Suprapubic skin (tissue), 4 donors: ENCODE data around the gene BRPF3. TPM values are rescaled to one million over a fixed set of nuclear protein-coding genes. Genes with fewer than 3 reads are reported as not detected.

Experiments
- DNase-seq, 2 donors: peaks; one replicate each; pipeline ENCODE4 v3.0.0-alpha.2; 2019; ENCODE audit warnings: low spot score in 2 of 2
- H3K27ac ChIP-seq: fragments of 200-600 bp; sonication (generic); one replicate; pipeline ENCODE4 v1.5.1; 2019
- H3K27me3 ChIP-seq: fragments of 200-600 bp; sonication (generic); one replicate; pipeline ENCODE4 v1.5.1; 2019
- H3K36me3 ChIP-seq: fragments of 200-600 bp; sonication (generic); one replicate; pipeline ENCODE4 v1.5.1; 2019
- H3K4me1 ChIP-seq: fragments of 200-600 bp; sonication (generic); one replicate; pipeline ENCODE4 v1.5.1; 2019
- H3K4me3 ChIP-seq: fragments of 200-600 bp; sonication (generic); one replicate; pipeline ENCODE4 v1.5.1; 2019; ENCODE audit warnings: mild to moderate bottlenecking
- H3K9me3 ChIP-seq: fragments of 200-600 bp; sonication (generic); one replicate; pipeline ENCODE4 v1.5.1; 2019
- EP300 ChIP-seq: sonication (generic); formaldehyde crosslinking; IDR thresholded peaks from one replicate; pipeline ENCODE4 v1.6.1; 2017; ENCODE audit warnings: antibody characterized with exemption
- POLR2A ChIP-seq, 2 donors: fragments of 450-650 bp; IDR thresholded peaks; one replicate each; pipeline ENCODE4 v1.6.1; 2017; ENCODE audit warnings: antibody characterized with exemption in 2 of 2, mild to moderate bottlenecking in 2 of 2, moderate library complexity in 2 of 2
- POLR2AphosphoS5 ChIP-seq, 3 donors: sonication (generic); formaldehyde crosslinking; IDR thresholded peaks; one replicate each; pipeline ENCODE4 v1.6.1; 2017; ENCODE audit warnings: antibody characterized with exemption in 3 of 3
- WGBS: methylation state at CpG from one replicate; pipeline ENCODE4 v1.1.5; 2018; 5-methylcytosine and 5-hydroxymethylcytosine counted together
- total RNA-seq, 4 donors: library from RNA; depleted of rRNA; stranded (reverse); fragments of >200 nt; gene quantifications; one replicate each; pipeline ENCODE4 v1.1.0, GENCODE V29; 2016
- TF ChIP-seq, protein P1 (sequence below), 2 donors: fragments of 200-600 bp in 1 of 2; fragments of 450-650 bp in 1 of 2; sonication (generic) in 1 of 2; IDR thresholded peaks; one replicate each; pipeline ENCODE4 v1.5.1; 2016 to 2019; ENCODE audit warnings: antibody characterized with exemption in 2 of 2, mild to moderate bottlenecking in 1 of 2, moderate library complexity in 1 of 2

BRPF3 gene
- total RNA-seq, 4 donors from 2014 or later: 19.3 to 28.5 (median 20.5) TPM

GRCh38 chr6:36241728-36242127 lies 45.2 kb downstream of the BRPF3 start:
- TF ChIP-seq, protein P1, sequence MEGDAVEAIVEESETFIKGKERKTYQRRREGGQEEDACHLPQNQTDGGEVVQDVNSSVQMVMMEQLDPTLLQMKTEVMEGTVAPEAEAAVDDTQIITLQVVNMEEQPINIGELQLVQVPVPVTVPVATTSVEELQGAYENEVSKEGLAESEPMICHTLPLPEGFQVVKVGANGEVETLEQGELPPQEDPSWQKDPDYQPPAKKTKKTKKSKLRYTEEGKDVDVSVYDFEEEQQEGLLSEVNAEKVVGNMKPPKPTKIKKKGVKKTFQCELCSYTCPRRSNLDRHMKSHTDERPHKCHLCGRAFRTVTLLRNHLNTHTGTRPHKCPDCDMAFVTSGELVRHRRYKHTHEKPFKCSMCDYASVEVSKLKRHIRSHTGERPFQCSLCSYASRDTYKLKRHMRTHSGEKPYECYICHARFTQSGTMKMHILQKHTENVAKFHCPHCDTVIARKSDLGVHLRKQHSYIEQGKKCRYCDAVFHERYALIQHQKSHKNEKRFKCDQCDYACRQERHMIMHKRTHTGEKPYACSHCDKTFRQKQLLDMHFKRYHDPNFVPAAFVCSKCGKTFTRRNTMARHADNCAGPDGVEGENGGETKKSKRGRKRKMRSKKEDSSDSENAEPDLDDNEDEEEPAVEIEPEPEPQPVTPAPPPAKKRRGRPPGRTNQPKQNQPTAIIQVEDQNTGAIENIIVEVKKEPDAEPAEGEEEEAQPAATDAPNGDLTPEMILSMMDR (IDR thresholded peaks at IDR 0.05): no peak
- TF ChIP-seq POLR2A (IDR thresholded peaks at IDR 0.05): no peak
- no peak for TF ChIP-seq EP300
- no peak for TF ChIP-seq POLR2AphosphoS5 (IDR thresholded peaks at IDR 0.05)
- Histone ChIP-seq H3K27ac (no peak overlapping the region), H3K36me3 (no peaks in the 10 kb centered on the region), H3K27me3 (no peaks in the 10 kb centered on the region), H3K9me3 (no peaks in the 10 kb centered on the region), H3K4me1 (peaks cover 22% of the 10 kb centered on the region), H3K4me3 (no peak overlapping the region)
- no peak for DNase-seq
- 36% methylated on average over 10 of the region's 10 CpGs for WGBS

GRCh38 chr6:36242161-36242560 lies 45.6 kb downstream of the BRPF3 start:
- no peak overlapping the region for H3K4me3 ChIP-seq
- DNase-seq: no peak
- 79% methylated on average over 5 of the region's 5 CpGs for WGBS
- H3K27ac ChIP-seq: no peak overlapping the region
- no peaks in the 10 kb centered on the region for H3K27me3 ChIP-seq
- H3K36me3 ChIP-seq: no peaks in the 10 kb centered on the region
- peaks cover 26% of the 10 kb centered on the region for H3K4me1 ChIP-seq
- H3K9me3 ChIP-seq: no peaks in the 10 kb centered on the region
- TF ChIP-seq POLR2AphosphoS5 (IDR thresholded peaks at IDR 0.05) (no peak), EP300 (no peak), POLR2A (IDR thresholded peaks at IDR 0.05) (no peak)
- TF ChIP-seq, protein P1 (IDR thresholded peaks at IDR 0.05): no peak

DNA sequence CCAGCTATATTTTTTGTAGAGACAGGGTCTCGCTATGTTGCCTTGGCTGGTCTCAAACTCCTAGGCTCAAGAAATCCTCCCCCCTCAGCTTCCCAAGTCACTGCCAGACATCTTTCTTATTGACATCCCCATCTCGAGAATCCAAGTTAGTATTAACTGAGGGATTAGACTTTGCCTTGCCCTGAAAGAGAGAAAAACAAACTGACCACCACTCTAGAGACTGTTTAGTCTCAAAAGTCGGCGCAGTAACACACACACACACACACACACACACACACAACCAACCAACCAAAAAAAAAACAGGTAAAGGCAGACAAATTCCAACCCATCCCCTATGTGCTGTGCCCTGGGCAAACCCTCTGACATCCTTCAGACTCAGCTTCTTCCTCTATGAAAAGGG lies 46.1 kb downstream of the BRPF3 start:
- H3K4me1 ChIP-seq: peaks cover 31% of the 10 kb centered on the region
- H3K36me3 ChIP-seq: no peaks in the 10 kb centered on the region
- H3K9me3 ChIP-seq: no peaks in the 10 kb centered on the region
- WGBS: 90% methylated on average over 4 of the region's 4 CpGs
- no peaks in the 10 kb centered on the region for H3K27me3 ChIP-seq
- TF ChIP-seq POLR2A (IDR thresholded peaks at IDR 0.05): no peak
- DNase-seq: no peak
- no peak overlapping the region for H3K4me3 ChIP-seq
- H3K27ac ChIP-seq: no peak overlapping the region

GRCh38 chr6:36243562-36244212 lies 47.1 kb downstream of the BRPF3 start:
- no peak for DNase-seq
- Histone ChIP-seq H3K4me1 (peaks cover 39% of the 10 kb centered on the region), H3K27me3 (no peaks in the 10 kb centered on the region), H3K9me3 (no peaks in the 10 kb centered on the region), H3K36me3 (no peaks in the 10 kb centered on the region), H3K4me3 (no peak overlapping the region), H3K27ac (no peak overlapping the region)
- 70% methylated on average over 3 of the region's 3 CpGs for WGBS
- TF ChIP-seq POLR2A (IDR thresholded peaks at IDR 0.05): no peak
- TF ChIP-seq POLR2AphosphoS5 (IDR thresholded peaks at IDR 0.05): no peak
- TF ChIP-seq, protein P1 (IDR thresholded peaks at IDR 0.05): no peak
- no peak for TF ChIP-seq EP300

DNA sequence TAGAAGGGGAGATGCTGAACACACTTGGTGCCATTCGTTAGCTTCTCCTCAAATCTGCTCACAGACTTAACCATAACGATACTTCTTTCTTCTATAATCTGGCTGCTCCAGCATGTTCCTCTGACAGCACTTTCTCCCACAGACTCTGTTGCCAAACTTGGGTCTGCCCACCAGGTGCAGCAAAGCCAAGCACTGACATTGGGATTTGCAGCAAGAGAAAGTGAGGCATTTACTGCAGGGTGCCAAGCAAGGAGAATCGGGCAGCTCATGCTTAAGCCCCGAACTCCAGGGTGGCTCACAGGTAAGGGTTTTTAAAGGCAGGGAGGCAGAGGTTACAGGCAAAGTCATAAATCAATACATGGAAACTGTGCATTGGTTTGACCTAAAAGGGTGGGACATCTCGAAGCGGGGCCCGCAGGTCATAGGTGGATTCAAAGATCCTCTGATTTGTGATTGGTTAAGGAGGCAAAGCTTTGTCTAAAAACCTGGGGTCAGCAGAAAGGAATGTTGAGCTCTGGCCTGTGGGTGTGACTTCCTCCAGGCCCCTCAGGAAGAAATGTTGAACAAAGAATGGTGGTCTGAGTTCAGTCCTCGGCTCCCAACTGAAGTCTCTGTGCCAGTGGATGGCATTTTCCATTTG lies 48.2 kb downstream of the BRPF3 start:
- Histone ChIP-seq H3K4me3 (no peak overlapping the region), H3K27ac (no peak overlapping the region), H3K4me1 (peaks cover 42% of the 10 kb centered on the region), H3K36me3 (no peaks in the 10 kb centered on the region), H3K27me3 (no peaks in the 10 kb centered on the region), H3K9me3 (no peaks in the 10 kb centered on the region)
- WGBS: 88% methylated on average over 8 of the region's 8 CpGs
- no peak for DNase-seq
- TF ChIP-seq, protein P1 (IDR thresholded peaks at IDR 0.05): no peak
- TF ChIP-seq POLR2AphosphoS5 (IDR thresholded peaks at IDR 0.05): no peak
- no peak for TF ChIP-seq POLR2A (IDR thresholded peaks at IDR 0.05)
- no peak for TF ChIP-seq EP300
